HG03159 (cell line): ENCODE measurements around the gene OSR1.
A peak's percentile ranks its signal among the peaks of the same experiment; 100 is the strongest.

ENCODE experiments used
- ATAC-seq: cut with Tn5 transposase; IDR thresholded peaks from one replicate; pipeline ENCODE4 v1.9.1; 2021; ENCODE audit warnings: mild to moderate bottlenecking, moderate library complexity; ENCODE audit not compliant: unreplicated experiment

Gene OSR1

GRCh38 chr2:19359456-19359855 lies 1.0 kb upstream of the OSR1 start:
- no peak for ATAC-seq

GRCh38 chr2:19359021-19359357 lies 566 bp upstream of the OSR1 start:
- ATAC-seq, result no peak

- no peak for ATAC-seq
Observed at GRCh38 chr2:19357402-19358241, 801 bp downstream of the OSR1 start.

GRCh38 chr2:19356545-19357401 lies 1.6 kb downstream of the OSR1 start:
- ATAC-seq, result no peak

- ATAC-seq, result no peak
Observed at GRCh38 chr2:19355931-19356544, 2.4 kb downstream of the OSR1 start.

GRCh38 chr2:19355416-19355821 lies 3.0 kb downstream of the OSR1 start:
- no peak for ATAC-seq

- ATAC-seq, result no peak
Observed at GRCh38 chr2:19355014-19355405, 3.4 kb downstream of the OSR1 start.

- no peak for ATAC-seq
Observed at GRCh38 chr2:19353721-19354050, 4.7 kb downstream of the OSR1 start.

GRCh38 chr2:19352946-19353720 lies 5.3 kb downstream of the OSR1 start:
- no peak for ATAC-seq

GRCh38 chr2:19351899-19352697 lies 6.3 kb downstream of the OSR1 start:
- no peak for ATAC-seq

GRCh38 chr2:19351499-19351898 lies 6.9 kb downstream of the OSR1 start:
- ATAC-seq, result no peak

GRCh38 chr2:19350678-19351401 lies 7.6 kb downstream of the OSR1 start:
- ATAC-seq, result no peak

- ATAC-seq, result no peak
Observed at GRCh38 chr2:19349911-19350677, 8.3 kb downstream of the OSR1 start.

GRCh38 chr2:19348692-19349091 lies 9.7 kb downstream of the OSR1 start:
- no peak for ATAC-seq

- peak; percentile 95 for ATAC-seq
Observed at GRCh38 chr2:19347619-19348562, 10.5 kb downstream of the OSR1 start.

- peak; percentile 9 for ATAC-seq
Observed at GRCh38 chr2:19346983-19347618, 11.3 kb downstream of the OSR1 start.

- ATAC-seq, result no peak
Observed at GRCh38 chr2:19337742-19338141, 20.7 kb downstream of the OSR1 start.
